Stimulated activated CD4-positive, alpha-beta T cell treated with anti-CD3 and anti-CD28 coated beads, TNF-alpha, amount 100 ng/mL, for 24 hours (primary cell): ENCODE measurements around the gene PLXNA2.

Source experiments
- DNase-seq, 3 experiments: peaks; one replicate each; pipeline ENCODE4 v3.0.0-alpha.2; 2020; ENCODE audit warnings: low read depth in 3 of 3

PLXNA2 gene

GRCh38 chr1:208240662-208241355 lies 3.4 kb downstream of the PLXNA2 start:
- DNase-seq, result no peak

- no peak for DNase-seq
These were observed 4.5 kb downstream of the PLXNA2 start for GRCh38 chr1:208239473-208240381.

- no peak for DNase-seq
These were observed 5.3 kb downstream of the PLXNA2 start for GRCh38 chr1:208238710-208239472.

GRCh38 chr1:208237241-208237640 lies 6.9 kb downstream of the PLXNA2 start:
- DNase-seq, result no peak

DNA sequence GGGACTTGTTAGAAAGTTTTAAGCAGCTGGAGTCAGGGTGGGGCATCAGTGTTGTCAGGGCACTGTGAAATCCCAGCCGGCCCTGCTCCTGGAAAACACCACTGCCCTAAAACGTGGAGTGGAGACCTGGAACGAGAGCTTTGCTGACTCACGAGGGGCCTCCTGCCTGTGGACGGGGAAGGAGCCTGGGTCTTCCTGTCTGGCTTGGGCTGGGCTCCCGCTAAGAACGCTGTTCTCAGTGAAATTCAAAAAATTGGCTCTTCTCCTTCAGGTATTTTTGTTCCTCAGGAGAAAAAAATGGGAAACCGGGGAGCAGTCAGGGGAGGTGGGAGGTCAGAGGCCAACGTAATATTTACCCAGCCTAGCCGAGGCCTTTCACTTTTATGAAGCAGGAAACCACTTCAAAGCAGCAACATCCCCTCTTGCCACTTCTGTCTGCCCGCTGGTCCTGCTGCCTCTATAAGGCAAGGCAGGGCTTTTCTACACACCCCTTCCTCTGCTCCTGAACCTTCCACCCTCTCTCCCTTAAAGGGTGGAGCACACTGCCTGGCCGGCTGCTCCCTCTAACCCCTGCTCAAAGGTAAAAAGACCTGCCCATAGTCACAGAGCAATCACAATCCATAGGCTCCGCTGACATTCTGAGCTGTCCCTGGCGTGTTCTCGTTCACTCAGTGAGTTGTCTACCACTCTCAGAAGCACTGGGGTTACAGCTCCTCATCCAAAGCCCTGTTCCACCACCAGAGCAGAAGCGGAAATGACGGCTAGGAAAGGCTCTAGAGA lies 8.0 kb downstream of the PLXNA2 start:
- no peak for DNase-seq

DNA sequence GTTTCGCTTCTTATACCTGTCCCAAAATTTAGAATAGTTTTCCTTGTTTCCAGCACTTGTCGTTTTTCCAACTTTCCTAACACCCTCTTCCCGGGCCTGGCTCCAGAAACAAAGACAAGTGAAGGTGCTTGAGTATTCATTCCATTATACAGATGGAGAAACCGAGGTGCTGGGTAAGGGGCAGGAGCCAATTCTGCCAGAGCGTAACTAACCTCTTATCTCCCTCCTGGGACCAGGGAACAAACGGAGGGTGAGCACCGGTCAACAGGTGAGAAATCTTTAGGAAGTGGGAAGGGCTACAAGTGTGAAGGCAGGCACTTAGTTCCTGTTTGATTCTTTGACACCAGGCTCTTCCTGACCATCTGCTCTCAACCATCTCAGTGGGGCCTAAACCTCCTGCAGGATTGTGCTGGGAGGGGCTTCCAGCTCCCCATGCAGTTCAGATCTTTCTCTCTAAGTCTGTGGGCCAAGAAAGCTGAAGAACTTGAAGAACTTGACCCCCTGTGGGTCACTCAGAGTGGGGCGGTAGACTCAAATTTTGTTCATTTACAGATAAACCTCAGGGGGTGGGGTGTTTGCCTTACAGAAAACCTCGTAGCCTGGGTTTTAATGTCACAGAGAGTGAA lies 8.7 kb downstream of the PLXNA2 start:
- DNase-seq, result no peak

DNA sequence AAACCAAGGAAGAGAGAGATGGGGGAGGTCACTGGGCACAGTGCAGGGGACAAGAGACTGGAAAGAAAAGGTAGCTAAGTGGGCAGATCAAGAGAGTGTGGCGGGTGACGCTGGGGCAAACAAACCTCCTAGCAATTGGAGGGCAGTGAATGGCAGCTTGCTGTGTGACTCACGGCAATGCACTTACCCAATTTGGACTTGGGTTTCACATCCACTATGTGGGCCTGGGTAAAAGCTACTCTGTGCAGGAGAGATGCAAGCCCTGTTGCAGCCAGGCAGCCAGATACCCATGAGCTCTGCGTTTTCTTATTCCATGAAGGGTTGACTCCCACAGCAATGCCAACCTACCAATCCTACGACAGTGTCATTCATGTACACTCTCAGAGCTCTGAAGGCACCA lies 9.5 kb downstream of the PLXNA2 start:
- DNase-seq, result no peak

GRCh38 chr1:208233978-208234377 lies 10.2 kb downstream of the PLXNA2 start:
- DNase-seq, result no peak

DNA sequence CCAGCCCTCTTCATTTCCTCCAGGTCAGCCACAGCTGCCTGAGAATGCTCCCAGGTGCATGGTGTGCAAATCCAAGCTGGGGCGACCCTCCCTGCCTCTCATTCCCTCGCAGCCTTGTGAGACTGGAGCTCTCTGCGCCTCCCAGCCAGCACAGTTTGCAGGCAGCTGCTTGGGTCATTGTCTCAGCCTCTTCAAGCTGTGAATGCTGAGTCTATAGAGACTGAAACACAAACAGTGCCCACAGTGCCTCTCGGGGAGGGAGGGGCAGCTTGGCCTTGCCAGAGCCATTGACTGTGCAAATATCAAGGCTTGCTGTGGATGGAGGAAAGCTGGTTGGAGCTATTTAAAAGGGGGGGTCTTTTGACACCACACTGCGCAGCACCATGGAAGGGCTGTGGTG lies 10.6 kb downstream of the PLXNA2 start:
- no peak for DNase-seq

GRCh38 chr1:208232662-208233038 lies 11.5 kb downstream of the PLXNA2 start:
- no peak for DNase-seq

GRCh38 chr1:208231881-208232661 lies 12.1 kb downstream of the PLXNA2 start:
- DNase-seq, result no peak

- no peak for DNase-seq
These were observed 13.3 kb downstream of the PLXNA2 start for GRCh38 chr1:208230668-208231529.

DNA sequence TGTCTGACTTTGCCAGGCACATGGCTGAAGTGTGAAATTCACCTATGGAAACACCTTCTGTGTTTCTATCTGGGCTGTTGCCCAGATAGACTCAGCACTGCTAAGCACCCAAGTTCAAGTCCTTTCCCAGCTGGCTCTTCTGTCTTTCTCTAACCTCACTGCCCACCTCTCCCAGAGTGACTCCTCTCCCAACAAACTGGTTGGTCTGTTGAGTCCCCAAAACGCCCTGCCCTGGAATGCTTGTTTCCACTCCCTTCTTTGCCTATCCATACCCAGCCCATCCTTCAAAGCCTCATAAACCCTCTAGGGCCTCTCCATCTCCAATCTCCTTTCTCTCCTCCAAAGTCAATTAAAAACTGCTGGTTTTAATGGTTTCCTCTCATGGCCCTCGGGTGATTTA lies 15.6 kb downstream of the PLXNA2 start:
- no peak for DNase-seq

DNA sequence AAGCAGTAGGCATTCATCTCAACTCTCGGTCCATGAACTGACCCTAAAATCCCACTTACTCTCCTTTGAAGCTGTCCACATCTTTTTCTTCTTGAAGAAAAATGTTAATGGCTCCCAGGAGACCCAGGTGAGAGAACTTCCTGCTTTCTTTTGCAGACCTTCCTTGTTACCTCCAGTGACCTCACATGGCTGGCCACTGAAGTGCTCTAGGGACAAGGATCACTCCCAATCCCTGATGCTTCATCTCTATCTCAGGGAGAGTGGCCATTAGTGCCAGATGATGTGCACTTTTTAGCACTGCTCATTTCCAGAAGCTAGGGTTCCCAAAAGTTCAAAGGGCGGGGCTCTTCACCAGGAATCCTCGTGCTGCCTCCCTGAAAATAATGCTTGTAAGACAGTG lies 16.2 kb downstream of the PLXNA2 start:
- no peak for DNase-seq

- DNase-seq, result no peak
These were observed 16.8 kb downstream of the PLXNA2 start for GRCh38 chr1:208227366-208227765.

DNA sequence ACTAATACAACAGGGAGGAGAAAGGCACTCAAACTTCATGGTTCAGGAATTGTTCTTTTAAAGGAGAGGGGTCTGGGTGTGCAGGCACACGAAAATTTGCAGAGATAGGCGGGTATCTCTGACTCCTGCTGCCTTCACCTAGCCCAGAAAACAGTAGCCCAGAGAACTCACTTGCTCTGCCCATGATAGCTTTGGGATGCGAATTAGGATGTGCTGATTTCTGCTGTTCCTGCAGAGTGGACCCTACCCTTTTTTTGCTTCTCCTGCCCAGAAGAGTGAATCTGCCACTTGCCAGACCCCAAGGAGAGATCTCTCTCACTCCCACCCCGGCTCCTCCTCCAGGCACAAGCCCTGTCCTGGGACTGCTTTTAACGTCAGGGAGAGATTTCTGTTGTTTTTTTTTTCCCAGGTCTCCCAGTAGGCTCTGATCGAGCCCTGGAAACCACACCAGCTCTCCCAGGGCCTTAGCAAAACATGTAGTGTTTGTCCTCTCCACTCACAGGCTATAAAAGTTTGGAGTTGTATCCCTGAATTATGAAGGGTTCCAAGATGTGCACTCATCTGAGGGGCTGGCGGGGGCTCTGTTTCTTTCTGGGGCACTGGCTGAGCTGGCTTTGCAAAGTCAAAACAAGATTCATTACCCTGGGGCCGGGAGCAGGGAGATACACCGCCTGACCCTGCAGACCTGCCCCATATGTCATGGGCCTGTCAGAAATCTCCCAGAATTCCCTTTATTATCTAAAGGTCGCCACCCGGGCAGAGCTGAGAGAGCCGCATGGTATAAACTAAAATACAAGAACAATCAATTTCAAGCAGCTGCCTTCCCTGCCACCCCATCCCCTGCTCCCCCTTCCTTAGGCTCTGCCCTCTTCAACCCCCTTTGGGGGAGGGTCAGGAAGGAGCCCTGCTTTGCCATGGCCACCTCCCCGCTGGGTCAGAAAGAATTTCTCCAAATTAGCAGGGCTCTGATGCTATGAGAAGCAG lies 17.9 kb downstream of the PLXNA2 start:
- no peak for DNase-seq

- DNase-seq, result no peak
These were observed 19.9 kb downstream of the PLXNA2 start for GRCh38 chr1:208224192-208224713.

GRCh38 chr1:208223136-208223535 lies 21.0 kb downstream of the PLXNA2 start:
- no peak for DNase-seq
